H1 (cell line): Measurements from ENCODE around the gene UCP1. TPM values are rescaled to one million over a fixed set of nuclear protein-coding genes. Genes with fewer than 3 reads are reported as not detected.

Experiments used
- CTBP2 ChIP-seq: IDR thresholded peaks from 2 replicates; pipeline ENCODE4 v1.7.0; 2011; ENCODE audit warnings: borderline replicate concordance, mild to moderate bottlenecking, moderate library complexity, mixed read lengths, low read length; ENCODE audit not compliant: insufficient read depth, insufficient read length
- GTF2F1 ChIP-seq: IDR thresholded peaks from 2 replicates; pipeline ENCODE4 v1.6.1; 2012; ENCODE audit warnings: low read depth, low read length, improper control_type of control experiment, borderline replicate concordance
- MAFK ChIP-seq: IDR thresholded peaks from 2 replicates; pipeline ENCODE4 v1.6.1; 2012; ENCODE audit warnings: low read depth, mild to moderate bottlenecking, improper control_type of control experiment, low read length
- polyA plus RNA-seq, 7 experiments: library from polyadenylated mRNA; depleted of rRNA in 3 of 7; stranded (reverse) in 5 of 7; unstranded in 2 of 7; fragments of >200 nt in 5 of 7; fragments of 200-250 nt in 2 of 7; gene quantifications; 1 replicate in 5 of 7; 2 replicates in 1 of 7; 4 replicates in 1 of 7; pipeline versions ENCODE4 v1.2.1 to v1.2.3, GENCODE V29; 2011 to 2013; ENCODE audit warnings: missing spikeins in 2 of 7, mixed read lengths in 2 of 7
- total RNA-seq: library from RNA; stranded (reverse); fragmentation: NEBNext Ultra II Directional; extraction: Animal tissue kit (Norgen Biotek cat#: 25700); gene quantifications from 2 replicates; pipeline ENCODE4 v1.2.1, GENCODE V29; 2021

Gene UCP1
- total and polyA plus RNA-seq, 2 of the 8 experiments (the other 6 are each of a cell fraction or from before 2014, with no cell fraction given) = 0.20 to 0.44 TPM

- TF ChIP-seq CTBP2 (no peak), GTF2F1 (no peak), MAFK (no peak)
These were observed 12.3 kb upstream of the UCP1 start (continued) for GRCh38 chr4:140581078-140581477.
